ENCODE data around the gene ORC5. TPM values are rescaled to one million over a fixed set of nuclear protein-coding genes. Genes with fewer than 3 reads are reported as not detected.

Gene ORC5
- total and polyA plus RNA-seq, 2 of the 13 experiments (the other 11 are each of a cell fraction or from before 2014, with no cell fraction given): 4.8 to 18.8 TPM

DNA sequence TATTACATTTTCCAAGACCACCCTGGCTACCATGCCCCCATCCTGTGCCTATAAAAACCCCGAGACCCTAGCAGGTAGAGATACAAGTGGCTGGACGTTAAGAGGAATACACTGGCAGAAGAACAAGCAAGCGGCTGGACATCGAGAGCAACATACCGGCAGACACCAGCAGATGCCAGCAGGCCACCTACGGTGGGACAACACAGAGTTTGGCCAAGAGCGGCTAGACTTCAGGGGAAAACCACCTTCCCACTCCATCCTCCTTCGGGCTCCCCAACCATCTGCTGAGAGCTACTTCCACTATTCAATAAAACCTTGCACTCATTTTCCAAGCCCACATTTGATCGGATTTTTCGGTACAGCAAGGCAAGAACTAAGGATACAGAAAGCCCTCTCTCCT is 70.3 kb downstream of the ORC5 start:
- H3K27me3 ChIP-seq (ENCODE audit: control insufficient read depth in 1 of 2, insufficient read depth in 2 of 2, low read length in 2 of 2): no peaks in the 10 kb centered on the region
- no peaks in the 10 kb centered on the region for H3K9me3 ChIP-seq (ENCODE audit: low read length)
- in situ Hi-C loops (cut with HindIII; ENCODE audit: extremely low pct_ligation_motif_present, low pct_unique_long_range_greater_than_20kb): no loop called here
- H3K27ac ChIP-seq (ENCODE audit: extremely low read length, insufficient read depth, low read length): no peak overlapping the region
- H2AFZ ChIP-seq (ENCODE audit: low read length): no peak overlapping the region
- TF ChIP-seq HOXA7 (CRISPR knock-in tag; IDR thresholded peaks at IDR 0.05) (no peak), ZNF883 (CRISPR knock-in tag; IDR thresholded peaks at IDR 0.05; ENCODE audit: not compliant biosample characterization) (no peak), ZFP62 (CRISPR knock-in tag; IDR thresholded peaks at IDR 0.05) (no peak), ZNF382 (CRISPR knock-in tag; IDR thresholded peaks at IDR 0.05; ENCODE audit: borderline replicate concordance) (no peak), TBX3 (IDR thresholded peaks at IDR 0.05; ENCODE audit: borderline replicate concordance) (no peak), HNRNPLL (IDR thresholded peaks at IDR 0.05; ENCODE audit: low read depth, low read length, poor library complexity, severe bottlenecking) (no peak), SP140L (CRISPR knock-in tag; IDR thresholded peaks at IDR 0.05; ENCODE audit: borderline replicate concordance) (no peak), ZNF615 (CRISPR knock-in tag; IDR thresholded peaks at IDR 0.05; ENCODE audit: borderline replicate concordance) (no peak), TARDBP (CRISPR knock-in tag; IDR thresholded peaks at IDR 0.05) (no peak)
- TF ChIP-seq, protein P1, sequence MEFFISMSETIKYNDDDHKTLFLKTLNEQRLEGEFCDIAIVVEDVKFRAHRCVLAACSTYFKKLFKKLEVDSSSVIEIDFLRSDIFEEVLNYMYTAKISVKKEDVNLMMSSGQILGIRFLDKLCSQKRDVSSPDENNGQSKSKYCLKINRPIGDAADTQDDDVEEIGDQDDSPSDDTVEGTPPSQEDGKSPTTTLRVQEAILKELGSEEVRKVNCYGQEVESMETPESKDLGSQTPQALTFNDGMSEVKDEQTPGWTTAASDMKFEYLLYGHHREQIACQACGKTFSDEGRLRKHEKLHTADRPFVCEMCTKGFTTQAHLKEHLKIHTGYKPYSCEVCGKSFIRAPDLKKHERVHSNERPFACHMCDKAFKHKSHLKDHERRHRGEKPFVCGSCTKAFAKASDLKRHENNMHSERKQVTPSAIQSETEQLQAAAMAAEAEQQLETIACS (CRISPR knock-in tag; IDR thresholded peaks at IDR 0.05): no peak
- 95% methylated on average over 10 of the region's 10 CpGs for WGBS (ENCODE audit: low lambda C conversion rate)
- intact Hi-C loops (cut with micrococcal nuclease; ENCODE audit: unreplicated experiment): no loop called here
- no peak overlapping the region for H3K4me2 ChIP-seq (ENCODE audit: low read depth, low read length)
- peaks cover 5 to 39% of the 10 kb centered on the region in 2 experiments; a peak in 3 of 5 replicates for H3K36me3 ChIP-seq (replicated peaks in 1 of 2; ENCODE audit: control insufficient read depth in 1 of 2, insufficient read depth in 2 of 2, low read length in 2 of 2)
- DNase-seq (ENCODE audit: low spot score) (no peak), FAIRE-seq (no peak), ATAC-seq (no peak)
- H3K79me2 ChIP-seq (ENCODE audit: insufficient read depth, low read length): no peaks in the 10 kb centered on the region
- ChIA-PET CTCF (ENCODE audit: low intra/inter-chr PET ratio, low total read pairs) (no interaction called here), POLR2A (no interaction called here)
- BruUV-seq (replicated peaks): no TSS peak
- no peak overlapping the region for H3K9ac ChIP-seq (ENCODE audit: insufficient read depth, low read depth, low read length)
- no peaks in the 10 kb centered on the region for H3K4me1 ChIP-seq (ENCODE audit: insufficient read depth, low read length)
- H4K20me1 ChIP-seq (ENCODE audit: insufficient read depth, low read length): no peaks in the 10 kb centered on the region
- no peak overlapping the region for H3K4me3 ChIP-seq (replicated peaks in 1 of 3; ENCODE audit: insufficient read depth in 1 of 3, low read depth in 2 of 3, low read length in 3 of 3)

Measured in HepG2 (cell line).